ENCODE results near the gene THSD7A. TPM values are rescaled to one million over a fixed set of nuclear protein-coding genes. Genes with fewer than 3 reads are reported as not detected.

The THSD7A gene
- total and polyA plus RNA-seq, 9 of the 15 experiments (the other 6 are each of a cell fraction or from before 2014, with no cell fraction given), result 0.01 to 0.02 TPM; not detected in 7

DNA sequence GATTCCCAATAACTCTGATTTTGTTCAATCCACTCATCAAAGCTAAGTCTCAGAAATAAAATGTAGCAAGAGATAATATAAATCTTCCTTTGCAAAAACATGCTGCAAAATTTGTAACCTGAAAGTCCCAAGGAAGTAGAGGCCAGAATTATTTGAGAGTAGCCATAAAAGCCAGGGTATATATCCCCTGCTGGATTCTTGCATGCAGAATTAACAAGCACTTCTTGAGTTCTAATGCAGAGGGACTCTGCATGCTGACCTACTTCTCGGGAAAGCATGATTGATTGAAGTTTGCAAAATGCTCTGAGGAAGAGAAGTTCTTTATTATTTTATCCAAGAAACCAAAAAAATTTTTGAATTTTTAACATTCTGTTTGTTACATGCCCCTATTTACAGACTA is 121.6 kb downstream of the THSD7A start:
- in situ Hi-C loops (cut with MboI) (no loop called here), intact Hi-C loops (cut with micrococcal nuclease) (no loop called here)
- Histone ChIP-seq H3K36me3 (ENCODE audit: control insufficient read depth, insufficient read depth, low read length) (no peaks in the 10 kb centered on the region), H3K27me3 (ENCODE audit: control insufficient read depth in 2 of 2, insufficient read depth in 2 of 2, low read length in 2 of 2) (no peaks in the 10 kb centered on the region), H3K79me2 (ENCODE audit: control insufficient read depth, insufficient read depth, low read length) (no peaks in the 10 kb centered on the region), H3K9me1 (ENCODE audit: control insufficient read depth, insufficient read depth, low read length) (no peaks in the 10 kb centered on the region), H4K20me1 (replicated peaks; ENCODE audit: control insufficient read depth, insufficient read depth, low read length) (no peaks in the 10 kb centered on the region), H3K4me1 (replicated peaks in 1 of 2; ENCODE audit: control insufficient read depth in 2 of 2, insufficient read depth in 2 of 2, low read length in 2 of 2) (no peaks in the 10 kb centered on the region), H3K9ac (ENCODE audit: insufficient read depth in 1 of 2, low read depth in 2 of 2, low read length in 2 of 2) (no peak overlapping the region), H3K9me3 (replicated peaks; ENCODE audit: control insufficient read depth, insufficient read depth, low read depth, low read length) (no peaks in the 10 kb centered on the region; the same call in 1 of the 2 replicates), H3K4me2 (ENCODE audit: insufficient read depth, low read length) (no peak overlapping the region), H3K27ac (ENCODE audit: extremely low read depth, low read depth, low read length) (no peak overlapping the region), H3K4me3 (no peak overlapping the region), H2AFZ (ENCODE audit: low read depth, low read length) (no peak overlapping the region)
- FAIRE-seq, result no peak
- ChIA-PET CTCF (ENCODE audit: low intra/inter-chr PET ratio) (no interaction called here), POLR2A (no interaction called here)
- WGBS (ENCODE audit: insufficient coverage, low coverage, missing lambda C conversion rate), result 6% methylated on average over 1 of the region's 1 CpG
- no TSS peak for BruUV-seq (replicated peaks)
- no peak for DNase-seq (ENCODE audit: extremely low read depth in 1 of 4, low spot score in 3 of 4)
- ATAC-seq, result no peak
- TF ChIP-seq ATF7 (IDR thresholded peaks at IDR 0.05) (no peak), MEF2A (IDR thresholded peaks at IDR 0.05; ENCODE audit: control insufficient read depth, low read depth, low read length) (no peak), U2AF2 (optimal IDR thresholded peaks at IDR 0.05; ENCODE audit: low read depth, low read length) (no peak), RCOR1 (IDR thresholded peaks at IDR 0.05; ENCODE audit: borderline replicate concordance in 1 of 2, low read depth in 2 of 2, low read length in 2 of 2) (no peak), PTBP1 (IDR thresholded peaks at IDR 0.05; ENCODE audit: low read depth, low read length) (no peak), IFI16 (CRISPR knock-in tag; IDR thresholded peaks at IDR 0.05) (no peak), TBL1XR1 (IDR thresholded peaks at IDR 0.05; ENCODE audit: low read length in 2 of 2) (no peak), ZNF384 (IDR thresholded peaks at IDR 0.05; ENCODE audit: low read depth, low read length) (no peak), HCFC1 (IDR thresholded peaks at IDR 0.05; ENCODE audit: low read depth, low read length) (no peak), RB1 (IDR thresholded peaks at IDR 0.05; ENCODE audit: low read depth) (no peak), FOS (IDR thresholded peaks at IDR 0.05; ENCODE audit: extremely low read depth, insufficient read length) (no peak), BRCA1 (IDR thresholded peaks at IDR 0.05) (no peak), BRCA1 (CRISPR knock-in tag; IDR thresholded peaks at IDR 0.05) (no peak), STAG1 (CRISPR knock-in tag; IDR thresholded peaks at IDR 0.05; ENCODE audit: borderline replicate concordance) (no peak)
- TF ChIP-seq, protein P1, sequence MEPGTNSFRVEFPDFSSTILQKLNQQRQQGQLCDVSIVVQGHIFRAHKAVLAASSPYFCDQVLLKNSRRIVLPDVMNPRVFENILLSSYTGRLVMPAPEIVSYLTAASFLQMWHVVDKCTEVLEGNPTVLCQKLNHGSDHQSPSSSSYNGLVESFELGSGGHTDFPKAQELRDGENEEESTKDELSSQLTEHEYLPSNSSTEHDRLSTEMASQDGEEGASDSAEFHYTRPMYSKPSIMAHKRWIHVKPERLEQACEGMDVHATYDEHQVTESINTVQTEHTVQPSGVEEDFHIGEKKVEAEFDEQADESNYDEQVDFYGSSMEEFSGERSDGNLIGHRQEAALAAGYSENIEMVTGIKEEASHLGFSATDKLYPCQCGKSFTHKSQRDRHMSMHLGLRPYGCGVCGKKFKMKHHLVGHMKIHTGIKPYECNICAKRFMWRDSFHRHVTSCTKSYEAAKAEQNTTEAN (CRISPR knock-in tag; IDR thresholded peaks at IDR 0.05), result no peak
